ENCODE results near the gene WDR81.

The WDR81 gene

DNA sequence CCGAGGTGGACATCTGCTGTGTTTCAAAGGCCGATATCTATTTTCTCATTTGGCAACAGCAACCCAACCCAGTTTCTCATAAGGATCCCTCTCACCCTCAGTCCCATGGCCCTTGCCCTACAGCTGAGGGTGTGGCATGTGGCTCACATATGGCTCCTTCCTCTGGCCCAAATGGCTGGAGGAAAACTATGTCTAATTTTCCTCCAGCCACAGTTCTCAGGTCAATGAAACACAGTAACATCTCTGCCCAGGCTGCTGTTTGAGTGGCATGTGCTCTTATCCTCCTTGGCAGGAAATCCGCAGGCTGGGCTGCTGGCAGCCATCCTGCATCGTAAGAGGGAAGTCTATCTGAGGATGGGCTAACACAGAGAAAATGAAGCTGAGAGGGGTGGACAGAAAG lies 61.4 kb downstream of the WDR81 start:
- peak; percentile 42 for DNase-seq

DNA sequence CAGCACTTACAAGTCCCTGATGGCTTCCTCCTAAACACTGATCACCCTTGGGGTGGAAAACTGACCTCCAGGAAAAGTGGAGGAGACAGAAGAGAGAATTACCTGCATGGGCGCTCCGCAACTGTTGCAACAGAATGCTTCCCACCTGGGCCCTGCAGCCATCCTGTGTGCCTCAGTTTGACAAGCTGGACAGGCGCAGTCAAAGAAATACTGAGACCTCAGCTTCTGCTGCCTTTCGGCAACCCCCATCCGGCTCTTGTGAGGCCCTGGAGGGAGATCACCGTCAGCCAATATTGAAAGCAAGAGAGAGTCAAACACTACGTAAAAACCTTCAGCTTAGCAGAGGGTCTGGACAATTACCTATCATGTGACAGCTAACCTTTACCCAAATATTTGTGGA lies 62.2 kb downstream of the WDR81 start:
- DNase-seq, result no peak

DNA sequence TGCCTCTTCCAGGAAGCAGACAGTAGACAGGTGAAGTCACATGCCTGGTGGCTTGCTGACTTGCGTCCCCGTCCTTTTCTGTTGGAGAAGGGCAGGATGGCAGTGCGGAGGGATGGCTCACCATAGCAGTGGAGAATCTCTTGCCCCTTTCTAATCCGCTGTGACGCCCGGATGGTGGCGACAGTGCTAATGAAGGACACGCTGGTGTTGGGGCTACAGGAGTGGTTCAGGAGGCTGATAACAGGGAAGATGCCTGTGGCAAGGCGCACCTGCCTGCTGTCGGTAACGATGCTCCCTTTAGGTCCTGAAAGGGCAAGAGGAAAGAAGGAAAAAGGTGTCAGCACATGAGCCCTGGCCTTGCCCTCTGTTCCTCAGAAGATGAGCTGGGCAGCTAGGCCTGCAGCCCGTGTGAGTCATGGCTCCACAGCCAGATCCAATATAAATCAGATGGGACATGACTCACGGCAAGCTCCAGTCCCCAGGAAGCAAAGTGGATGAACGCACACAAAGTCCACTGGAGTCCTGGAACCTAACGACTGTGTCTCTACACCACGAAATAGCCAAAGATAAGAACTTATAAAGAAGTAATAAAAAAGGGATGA lies 62.9 kb downstream of the WDR81 start:
- no peak for DNase-seq
